Measurements from ENCODE around the gene PANK4. TPM values are rescaled to one million over a fixed set of nuclear protein-coding genes. Genes with fewer than 3 reads are reported as not detected.

PANK4 gene
- total RNA-seq, 2 donors from 2014 or later: 13.7 to 31.3 TPM

- Histone ChIP-seq H3K4me3 (no peak overlapping the region), H3K27ac (no peak overlapping the region), H3K36me3 (replicated peaks in 1 of 2; ENCODE audit: insufficient read depth in 1 of 2, low read depth in 2 of 2) (no peaks in the 10 kb centered on the region), H3K27me3 (no peaks in the 10 kb centered on the region), H3K4me1 (peaks cover 38% of the 10 kb centered on the region), H3K9me3 (no peaks in the 10 kb centered on the region)
- 62 to 79% methylated on average over 11 to 14 of the region's 23 CpGs for WGBS, 2 donors
- no peak for TF ChIP-seq POLR2A (IDR thresholded peaks at IDR 0.05)
- TF ChIP-seq CTCF (IDR thresholded peaks at IDR 0.05): no peak
- no peak for ATAC-seq
- DNase-seq: no peak
- intact Hi-C loops (cut with DNase I): loop anchor here (10.0 kb wide), 1 partner anchor 52 kb away; the partner anchor contains the start of gene PRXL2B
These were observed 6.2 kb upstream of the PANK4 start for GRCh38 chr1:2532485-2533160.

- no peaks in the 10 kb centered on the region for H3K9me3 ChIP-seq
- H3K4me1 ChIP-seq: peaks cover 49% of the 10 kb centered on the region
- no peak overlapping the region for H3K4me3 ChIP-seq
- intact Hi-C loops (cut with DNase I): loop anchor here (10.0 kb wide), 1 partner anchor 54 kb away; the partner anchor contains the start of gene PRXL2B
- TF ChIP-seq POLR2A (IDR thresholded peaks at IDR 0.05) (no peak), CTCF (IDR thresholded peaks at IDR 0.05) (peak in 2 of 7 experiments; percentile 4 to 5)
- WGBS, 2 donors: 15 to 19% methylated on average over 8 to 27 of the region's 30 CpGs
- ATAC-seq (no peak), DNase-seq (peak; percentile 41 to 75 (median 55))
- H3K36me3 ChIP-seq (replicated peaks in 1 of 2; ENCODE audit: insufficient read depth in 1 of 2, low read depth in 2 of 2): no peaks in the 10 kb centered on the region
- H3K27ac ChIP-seq: peak overlapping the region in 1 of 4 donors; percentile 30
- no peaks in the 10 kb centered on the region for H3K27me3 ChIP-seq
These were observed 4.3 kb upstream of the PANK4 start for GRCh38 chr1:2530513-2531361.

DNA sequence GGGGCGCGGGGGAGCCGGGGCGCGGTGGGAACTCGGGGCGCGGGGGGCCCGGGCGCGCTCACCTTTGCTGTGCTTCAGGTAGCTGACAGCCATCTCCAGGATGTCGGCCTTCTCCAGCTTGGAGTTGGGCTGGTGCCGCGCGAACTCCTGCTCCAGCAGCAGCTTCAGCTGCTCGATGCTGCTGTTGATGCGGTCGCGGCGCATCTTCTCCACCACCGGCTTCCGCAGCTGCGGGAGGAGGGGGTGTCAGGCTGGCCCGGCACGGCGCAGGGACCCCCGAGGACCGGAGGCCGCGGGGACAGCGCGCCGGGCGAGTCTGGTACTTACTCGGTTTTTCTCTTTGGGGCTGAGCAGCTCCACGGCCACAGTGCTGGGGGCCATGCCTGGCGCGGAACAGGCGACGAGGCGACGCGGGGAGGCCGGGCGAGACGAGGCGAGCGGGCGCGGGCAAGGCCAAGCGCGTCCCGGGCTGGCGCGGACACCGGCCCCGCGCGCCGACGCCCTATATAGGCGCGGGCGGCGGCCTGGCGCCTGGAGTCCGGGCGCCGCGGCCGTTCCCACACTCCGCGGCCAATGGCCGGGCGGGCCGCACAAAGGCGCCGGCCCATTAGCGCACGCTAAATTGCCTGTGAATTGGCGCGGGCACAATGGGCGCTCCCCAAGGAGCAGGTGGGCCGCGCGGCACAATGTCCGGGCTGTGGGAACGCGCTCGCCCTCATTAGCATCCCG lies 3.6 kb upstream of the PANK4 start, which contains the start of gene HES5:
TSS of gene HES5 (minus strand) at position 480 of the 729 bp plus-strand sequence. CDS start at position 381, 99 bp downstream.
- Histone ChIP-seq H3K36me3 (replicated peaks in 1 of 2; ENCODE audit: insufficient read depth in 1 of 2, low read depth in 2 of 2) (no peaks in the 10 kb centered on the region), H3K27me3 (no peaks in the 10 kb centered on the region), H3K27ac (peak within 1 kb of the TSS in 1 of 4 donors; percentile 30), H3K4me1 (peaks cover 56% of the 10 kb centered on the region), H3K9me3 (no peaks in the 10 kb centered on the region), H3K4me3 (no peak within 1 kb of the TSS)
- no peak for TF ChIP-seq POLR2A (IDR thresholded peaks at IDR 0.05)
- no peak for TF ChIP-seq CTCF (IDR thresholded peaks at IDR 0.05)
- no peak for ATAC-seq
- 3 to 12% methylated on average over 10 to 55 of the region's 91 CpGs for WGBS, 2 donors
- peak in 1 of 4 donors; percentile 31 for DNase-seq
- intact Hi-C loops (cut with DNase I): loop anchor here (10.0 kb wide), 1 partner anchor 55 kb away; the partner anchor contains the start of gene PRXL2B

DNA sequence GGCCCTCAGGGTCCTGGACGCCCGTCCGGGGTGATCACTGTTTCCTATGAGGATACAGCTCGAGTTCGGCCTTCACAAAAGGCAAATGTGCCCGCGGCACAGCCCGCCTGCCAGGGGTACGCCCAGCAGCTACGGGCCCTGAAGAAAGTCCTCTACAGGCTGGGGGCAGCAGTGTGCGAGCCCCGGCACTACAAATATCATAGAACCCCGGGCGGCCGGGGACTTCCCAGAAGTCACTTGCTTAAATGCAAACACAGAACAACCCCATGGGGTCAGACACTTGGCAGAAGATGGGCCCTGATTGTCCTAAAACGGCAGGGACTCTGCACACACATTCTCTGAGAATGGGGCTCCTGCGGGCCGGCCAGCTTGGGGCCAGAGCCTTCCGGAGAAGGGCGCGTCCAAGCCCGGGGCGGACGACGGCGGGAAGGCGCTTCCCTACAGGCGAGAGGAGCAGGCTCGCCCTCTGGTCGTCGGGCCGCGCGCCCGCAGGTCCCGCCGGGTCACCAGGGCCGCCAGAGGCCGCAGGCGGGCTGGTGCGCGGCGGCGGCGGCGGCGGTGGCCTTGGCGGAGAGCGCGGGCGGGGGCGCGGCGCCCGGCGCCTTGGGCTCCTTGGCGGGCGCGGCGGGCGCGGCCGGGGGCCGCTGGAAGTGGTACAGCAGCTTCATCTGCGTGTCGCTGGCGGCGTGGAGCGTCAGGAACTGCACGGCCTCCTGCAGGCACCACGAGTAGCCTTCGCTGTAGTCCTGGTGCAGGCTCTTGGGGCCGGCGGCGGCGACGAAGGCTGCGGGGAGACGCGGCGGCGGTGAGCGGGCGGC lies 2.8 kb upstream of the PANK4 start:
- 14% methylated on average over 62 of the region's 84 CpGs; no CpG with 5 or more reads in 1 of the 2 donors for WGBS, 2 donors
- no peak for ATAC-seq
- Histone ChIP-seq H3K4me3 (no peak overlapping the region), H3K4me1 (peaks cover 64% of the 10 kb centered on the region), H3K27me3 (no peaks in the 10 kb centered on the region), H3K36me3 (replicated peaks in 1 of 2; ENCODE audit: insufficient read depth in 1 of 2, low read depth in 2 of 2) (no peaks in the 10 kb centered on the region), H3K27ac (no peak overlapping the region), H3K9me3 (no peaks in the 10 kb centered on the region)
- intact Hi-C loops (cut with DNase I): no loop called here
- DNase-seq: peak; percentile 30 to 63 (median 42)
- no peak for TF ChIP-seq POLR2A (IDR thresholded peaks at IDR 0.05)
- peak in 2 of 7 experiments; percentile 30 to 41 for TF ChIP-seq CTCF (IDR thresholded peaks at IDR 0.05)

Data from body of pancreas (tissue), 4 donors.